Measurements from ENCODE around the gene ZNRF1.

The ZNRF1 gene

GRCh38 chr16:75028544-75029135 lies 29.8 kb downstream of the ZNRF1 start:
- DNase-seq: no peak

DNA sequence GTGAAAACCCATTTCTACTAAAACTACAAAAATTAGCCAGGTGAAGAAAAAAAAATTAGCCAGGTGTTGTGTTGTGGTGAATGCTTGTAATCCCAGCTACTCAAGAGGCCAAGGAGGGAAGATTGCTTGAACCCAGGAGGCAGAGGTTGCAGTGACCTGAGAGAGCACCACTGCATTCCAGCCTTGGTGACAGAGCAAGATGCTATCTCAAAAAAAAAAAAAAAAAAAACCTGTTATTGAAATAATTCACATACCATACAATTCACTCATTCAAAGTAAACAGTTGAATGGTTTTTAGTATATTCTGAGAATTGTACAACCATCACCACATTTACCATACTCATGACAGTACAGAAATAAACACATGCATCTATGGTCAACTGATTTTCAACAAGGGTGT lies 31.0 kb downstream of the ZNRF1 start:
- no peak for DNase-seq

DNA sequence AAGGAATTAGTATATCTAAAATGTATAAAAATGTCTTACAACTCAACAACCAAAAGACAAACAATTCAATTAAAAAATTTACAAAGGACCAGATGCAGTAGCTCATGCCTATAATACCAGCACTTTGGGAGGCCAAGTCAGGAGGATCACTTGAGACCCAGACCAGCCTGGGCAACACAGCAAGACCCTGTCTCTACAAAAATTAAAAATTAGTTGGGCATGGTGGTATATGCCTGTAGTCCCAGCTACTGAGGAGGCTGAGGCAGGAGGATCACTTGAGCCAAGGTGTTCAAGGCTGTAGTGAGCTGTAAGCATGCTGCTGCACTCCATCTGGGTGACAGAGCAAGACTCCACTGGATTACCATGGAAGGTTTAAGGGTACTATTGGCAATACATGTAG lies 33.8 kb downstream of the ZNRF1 start:
- no peak for DNase-seq

DNA sequence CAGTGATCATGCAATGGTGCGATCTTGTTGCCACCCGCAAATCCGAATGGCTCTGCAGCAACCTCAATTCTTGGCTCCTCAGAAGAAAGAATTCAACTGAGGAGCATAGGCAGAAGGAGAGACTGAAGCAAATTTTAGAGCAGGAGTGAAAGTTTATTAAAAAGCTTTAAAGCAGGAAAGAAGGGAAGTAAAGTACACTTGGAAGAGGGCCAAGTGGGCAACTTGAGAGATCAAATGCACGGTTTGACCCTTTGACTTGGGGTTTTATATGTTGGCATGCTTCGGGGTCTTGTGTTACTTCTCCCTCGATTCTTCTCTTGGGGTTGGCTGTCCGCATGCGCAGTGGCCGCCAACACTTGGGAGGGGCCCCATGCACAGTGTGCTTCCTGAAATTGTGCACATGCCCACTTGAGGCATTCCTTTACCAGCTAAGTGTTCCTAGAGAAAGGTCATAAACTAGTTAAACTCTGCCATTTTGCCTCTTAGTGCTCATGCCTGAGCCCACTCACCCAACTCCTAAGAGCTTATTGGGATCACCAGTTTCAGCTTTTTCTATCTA lies 36.7 kb downstream of the ZNRF1 start:
- no peak for DNase-seq

DNA sequence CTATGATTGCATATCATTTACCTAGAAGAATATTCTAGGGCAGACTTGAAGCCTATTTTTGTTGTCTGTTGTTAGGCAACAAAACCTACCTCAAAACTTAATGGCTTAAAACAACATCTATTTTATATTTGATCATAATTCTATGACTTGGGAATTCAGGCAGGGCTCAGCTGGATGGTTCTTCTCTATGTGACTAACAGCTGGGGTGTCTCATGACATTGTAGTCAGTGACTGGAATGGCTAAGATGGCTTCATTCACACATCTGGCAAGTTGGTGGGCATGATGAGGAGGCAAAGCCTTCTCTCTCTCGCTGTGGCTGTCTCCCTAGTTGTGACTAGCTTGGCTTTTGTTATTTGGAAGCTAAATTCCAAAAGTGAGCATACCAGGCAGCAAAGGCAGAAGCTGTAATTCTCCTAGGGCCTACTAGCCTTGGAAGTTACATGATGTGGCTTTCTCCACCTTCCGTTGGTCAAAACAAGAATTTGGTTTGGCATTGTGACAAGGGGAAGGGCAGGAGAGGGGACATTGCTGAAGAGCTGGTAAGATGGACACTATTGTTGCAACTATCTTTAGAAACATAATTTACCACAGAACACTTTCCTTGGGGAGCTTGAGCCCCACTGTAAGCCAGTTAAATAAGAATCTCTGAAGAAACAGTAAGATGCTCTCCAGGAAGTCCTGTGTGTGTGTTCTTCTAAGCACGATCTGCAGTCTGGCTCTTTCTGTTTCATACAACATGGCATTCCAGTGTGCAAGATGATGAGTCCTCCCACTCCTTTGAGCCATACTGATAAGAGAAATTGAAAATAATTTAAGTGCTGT lies 39.4 kb downstream of the ZNRF1 start:
- DNase-seq: no peak

- no peak for DNase-seq
Observed at GRCh38 chr16:75039941-75040340, 41.1 kb downstream of the ZNRF1 start.

- DNase-seq: no peak
Observed at GRCh38 chr16:75042426-75043174, 43.8 kb downstream of the ZNRF1 start.

DNA sequence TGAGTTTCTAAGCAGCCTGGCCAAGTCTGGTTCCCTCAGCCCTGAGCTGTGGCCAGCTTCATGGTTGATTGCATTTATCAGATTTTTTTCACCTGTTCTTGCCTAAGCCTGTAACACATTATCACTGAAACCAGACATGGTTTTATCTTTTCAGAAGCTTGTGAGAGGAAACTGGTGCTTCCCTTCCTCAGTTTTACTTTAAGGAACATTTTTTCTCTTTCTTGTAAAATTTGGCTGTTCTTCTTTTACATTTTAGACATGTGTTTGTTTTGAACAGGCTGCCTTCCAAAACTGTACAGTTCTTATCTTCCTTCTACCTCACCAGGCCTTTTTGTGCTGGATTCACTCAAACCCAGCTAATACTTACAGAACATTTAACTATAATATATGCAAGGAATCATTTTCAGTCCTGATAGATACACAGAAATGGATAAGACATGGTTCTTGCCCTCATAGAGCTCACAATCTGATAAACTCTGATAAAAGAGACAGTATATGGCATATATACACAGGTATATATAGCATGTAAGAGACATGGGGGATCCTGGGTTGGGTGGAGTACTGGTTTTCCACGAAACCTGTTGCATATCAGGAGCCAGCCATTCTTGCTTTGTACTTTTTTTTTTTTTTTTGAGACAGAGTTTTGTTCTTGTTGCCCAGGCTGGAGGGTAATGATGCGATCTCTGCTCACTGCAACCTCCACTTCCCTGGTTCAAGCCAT lies 44.5 kb downstream of the ZNRF1 start:
- DNase-seq: no peak

DNA sequence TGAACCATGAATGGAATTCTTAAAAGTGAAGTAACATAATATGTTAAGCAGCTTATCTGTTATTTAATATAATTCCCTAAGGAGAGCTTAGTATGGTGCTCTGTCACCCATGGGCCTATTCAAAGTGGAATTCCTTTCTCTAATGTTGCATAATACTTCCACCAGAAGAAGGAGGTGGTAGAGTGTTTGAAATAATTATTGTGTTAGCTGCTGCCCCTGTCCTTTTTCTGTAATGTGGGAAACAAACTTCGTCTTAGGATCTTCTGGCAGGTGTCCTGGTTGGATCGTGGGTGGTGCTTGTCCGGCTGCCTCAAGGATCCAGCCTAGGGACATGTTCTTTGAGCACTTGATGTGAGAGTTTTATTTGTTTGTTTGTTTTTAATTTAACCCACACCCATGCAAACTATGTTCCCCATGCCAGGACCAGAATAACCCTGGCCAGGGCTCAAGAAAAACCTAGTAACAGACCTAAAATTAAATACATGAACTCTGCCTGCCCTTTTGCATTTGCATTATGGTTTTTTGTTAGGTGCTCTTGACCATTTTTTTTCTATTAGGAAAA lies 46.1 kb downstream of the ZNRF1 start:
- no peak for DNase-seq

DNA sequence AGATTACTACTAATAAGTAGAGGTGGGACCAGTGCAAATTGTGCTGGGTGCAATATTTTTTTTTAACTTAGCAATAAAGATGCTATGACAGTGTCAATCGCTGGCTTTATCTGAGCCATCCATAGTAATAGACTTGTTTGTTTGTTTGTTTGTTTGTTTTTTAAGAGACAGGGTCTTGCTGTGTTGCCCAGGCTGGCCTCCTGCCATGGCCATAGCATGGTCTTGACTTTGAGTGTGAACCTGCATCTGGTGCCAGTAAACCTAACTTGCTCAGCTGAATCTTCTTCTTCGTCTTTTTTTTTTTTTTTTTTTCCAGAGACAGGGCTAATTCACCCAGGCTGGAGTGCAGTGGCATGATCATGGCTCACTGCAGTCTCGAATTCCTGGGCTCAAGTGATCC lies 46.6 kb downstream of the ZNRF1 start:
- DNase-seq: no peak

- DNase-seq: no peak
Observed at GRCh38 chr16:75048054-75048453, 49.2 kb downstream of the ZNRF1 start.

- DNase-seq: no peak
Observed at GRCh38 chr16:75048530-75048929, 49.7 kb downstream of the ZNRF1 start.

DNA sequence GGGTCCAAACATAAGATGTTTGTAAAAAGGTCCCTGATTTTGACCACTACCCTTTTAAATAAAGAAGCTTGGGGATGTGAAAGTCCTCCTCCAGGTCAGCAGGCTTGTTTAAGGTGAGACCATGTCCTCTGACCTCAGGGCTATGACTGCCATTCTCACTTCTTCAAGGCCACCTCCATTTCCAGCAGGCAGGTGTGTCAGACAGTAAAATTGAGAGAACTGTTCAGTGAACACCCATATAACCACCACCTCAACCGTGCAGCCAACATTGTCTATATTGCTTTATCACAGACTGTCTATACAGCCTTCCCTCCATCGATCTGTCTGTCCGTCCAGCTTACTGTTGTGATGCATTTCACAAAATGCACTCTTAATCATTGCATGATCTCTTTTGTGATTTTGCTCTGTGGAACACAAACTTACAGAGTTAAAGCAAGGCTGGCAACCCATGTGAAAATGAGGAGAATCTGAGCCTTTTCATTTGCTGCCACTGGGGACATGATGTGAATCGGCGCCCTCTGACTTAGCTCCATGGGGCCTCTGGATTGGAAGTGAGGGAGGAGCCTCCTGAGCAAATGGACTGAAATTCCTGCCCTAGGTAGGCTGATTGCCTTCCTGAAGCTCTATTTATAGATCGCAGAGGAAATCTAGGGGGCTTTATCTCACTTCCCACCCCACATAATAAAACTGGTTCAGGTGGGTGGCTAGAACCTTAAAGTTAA lies 53.8 kb downstream of the ZNRF1 start:
- DNase-seq: no peak

- DNase-seq: no peak
Observed at GRCh38 chr16:75053791-75054555, 55.1 kb downstream of the ZNRF1 start.

DNA sequence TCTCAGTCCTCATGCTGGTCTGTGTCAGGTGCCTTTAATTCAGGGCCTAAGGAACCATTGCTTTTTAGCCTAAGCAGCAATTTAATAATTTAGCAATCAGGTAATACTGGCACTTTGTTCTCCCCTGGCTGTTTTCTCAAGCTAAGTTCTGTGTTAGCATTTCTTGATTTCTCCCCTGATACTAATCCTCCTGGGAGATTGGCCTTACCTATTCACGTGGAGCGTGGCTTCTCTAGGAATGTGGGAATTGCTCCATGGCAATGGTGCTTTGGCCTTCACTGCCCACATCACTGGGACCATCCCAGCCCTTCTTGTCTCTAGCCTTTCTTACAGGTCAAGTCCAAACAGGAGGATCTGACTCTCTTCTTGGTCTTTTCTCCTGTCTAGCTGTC lies 55.7 kb downstream of the ZNRF1 start:
- no peak for DNase-seq

- no peak for DNase-seq
Observed at GRCh38 chr16:75058806-75059205, 60.0 kb downstream of the ZNRF1 start.

GRCh38 chr16:75059411-75059810 lies 60.6 kb downstream of the ZNRF1 start:
- no peak for DNase-seq

DNA sequence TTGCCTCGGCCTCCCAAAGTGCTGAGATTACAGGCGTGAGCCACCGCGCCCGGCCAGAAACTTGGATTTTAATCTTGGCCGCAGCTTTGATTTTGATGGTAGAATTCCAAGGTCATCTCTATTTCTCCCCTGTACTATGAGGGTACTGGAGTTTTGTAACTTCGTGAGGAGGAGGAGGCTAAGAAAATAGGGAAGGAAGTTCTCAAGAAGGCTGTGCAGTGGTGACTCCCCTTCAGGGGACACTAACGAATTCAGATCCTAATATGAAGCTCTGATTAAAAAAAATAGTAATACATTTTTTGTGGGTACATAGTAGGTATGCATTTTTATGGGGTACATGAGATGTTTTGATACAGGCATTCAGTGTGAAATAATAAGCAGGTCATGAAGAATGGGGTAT lies 61.9 kb downstream of the ZNRF1 start:
- no peak for DNase-seq

GRCh38 chr16:75061669-75062068 lies 62.8 kb downstream of the ZNRF1 start:
- no peak for DNase-seq

- DNase-seq: no peak
Observed at GRCh38 chr16:75062135-75062975, 63.5 kb downstream of the ZNRF1 start.
